Stomach (tissue), 9 donors: ENCODE results near the gene C2CD4D. TPM values are rescaled to one million over a fixed set of nuclear protein-coding genes. Genes with fewer than 3 reads are reported as not detected.

Experiments used
- DNase-seq, 2 donors: peaks; one replicate each; pipeline versions ENCODE4 v3.0.0 to v3.0.0-alpha.2; 2013 to 2019
- H3K27ac ChIP-seq, 5 donors: fragments of 200-600 bp in 4 of 5; sonication (generic) in 4 of 5; one replicate each; pipeline ENCODE4 v1.5.1; 2013 to 2019; ENCODE audit warnings: mild to moderate bottlenecking in 1 of 5, moderate library complexity in 1 of 5
- H3K27me3 ChIP-seq, 3 donors: fragments of 200-600 bp; sonication (generic); one replicate each; pipeline ENCODE4 v1.5.1; 2017 to 2019; ENCODE audit warnings: mixed run types in 1 of 3
- H3K36me3 ChIP-seq, 4 donors: fragments of 200-600 bp; sonication (generic); 1 replicate in 3 of 4; 2 replicates in 1 of 4; pipeline ENCODE4 v1.5.1; 2016 to 2019
- H3K4me1 ChIP-seq, 4 donors: fragments of 200-600 bp; sonication (generic); one replicate each; pipeline ENCODE4 v1.5.1; 2016 to 2019
- H3K4me3 ChIP-seq, 4 donors: fragments of 200-600 bp; sonication (generic) in 3 of 4; one replicate each; pipeline ENCODE4 v1.5.1; 2016 to 2019; ENCODE audit warnings: mild to moderate bottlenecking in 1 of 4
- H3K9me3 ChIP-seq, 4 donors: fragments of 200-600 bp; sonication (generic); one replicate each; pipeline ENCODE4 v1.5.1; 2016 to 2019
- EP300 ChIP-seq: sonication (generic); formaldehyde crosslinking; IDR thresholded peaks from one replicate; pipeline ENCODE4 v1.6.1; 2017; ENCODE audit warnings: antibody characterized with exemption
- POLR2A ChIP-seq, 4 donors: fragments of 450-650 bp; IDR thresholded peaks; one replicate each; pipeline ENCODE4 v1.6.1; 2016; ENCODE audit warnings: antibody characterized with exemption in 4 of 4, control low read depth in 2 of 4, mild to moderate bottlenecking in 1 of 4, moderate library complexity in 1 of 4
- POLR2AphosphoS5 ChIP-seq, 3 donors: sonication (generic); formaldehyde crosslinking; IDR thresholded peaks; one replicate each; pipeline ENCODE4 v1.6.1; 2016; ENCODE audit warnings: antibody characterized with exemption in 3 of 3
- WGBS, 5 donors: extraction: QIAGEN DNeasy Blood & Tissue Kit in 3 of 5; methylation state at CpG; one replicate each; pipeline versions ENCODE4 v1.1.5 to v1.1.7; 2013 to 2018; 5-methylcytosine and 5-hydroxymethylcytosine counted together
- intact Hi-C: fragments of 100-400 bp; cut with DNase I; formaldehyde crosslinking; loops from one replicate; pipeline ENCODE4 v1.15.1; 2023; ENCODE audit warnings: low total_unique reads
- polyA plus RNA-seq, 3 donors: library from polyadenylated mRNA; stranded (reverse); fragments of 200-250 nt; gene quantifications; one replicate each; pipeline ENCODE4 v1.2.3, GENCODE V29; 2013
- total RNA-seq, 5 donors: library from RNA; depleted of rRNA; stranded (reverse); fragments of >200 nt; gene quantifications; one replicate each; pipeline versions ENCODE4 v1.1.0 to v1.2.3, GENCODE V29; 2014 to 2016
- TF ChIP-seq, protein P1 (sequence below), 7 experiments: fragments of 450-650 bp in 4 of 7; fragments of 200-600 bp in 3 of 7; sonication (generic) in 3 of 7; IDR thresholded peaks; one replicate each; pipeline ENCODE4 v1.5.1; 2016 to 2019; ENCODE audit warnings: antibody characterized with exemption in 7 of 7, control low read depth in 2 of 7, mild to moderate bottlenecking in 1 of 7
- donor health status: healthy with polysubstance abuse.
- donor health status: Bipolar disorder and iron deficiency.
- donor health status: healthy.

The C2CD4D gene
- total and polyA plus RNA-seq, 8 donors, result 0.44 to 0.73 (median 0.58) TPM; not detected in 5

GRCh38 chr1:151862604-151863003 is 23.0 kb upstream of the C2CD4D start:
- intact Hi-C loops, result no loop called here
- H3K4me3 ChIP-seq, result no peak overlapping the region
- no peaks in the 10 kb centered on the region for H3K9me3 ChIP-seq
- H3K27me3 ChIP-seq, result peaks cover 0 to 3% (median 0%) of the 10 kb centered on the region in 3 donors
- no peaks in the 10 kb centered on the region for H3K4me1 ChIP-seq
- no peak for DNase-seq
- TF ChIP-seq POLR2A (IDR thresholded peaks at IDR 0.05) (no peak), POLR2AphosphoS5 (IDR thresholded peaks at IDR 0.05) (no peak), EP300 (no peak)
- TF ChIP-seq, protein P1, sequence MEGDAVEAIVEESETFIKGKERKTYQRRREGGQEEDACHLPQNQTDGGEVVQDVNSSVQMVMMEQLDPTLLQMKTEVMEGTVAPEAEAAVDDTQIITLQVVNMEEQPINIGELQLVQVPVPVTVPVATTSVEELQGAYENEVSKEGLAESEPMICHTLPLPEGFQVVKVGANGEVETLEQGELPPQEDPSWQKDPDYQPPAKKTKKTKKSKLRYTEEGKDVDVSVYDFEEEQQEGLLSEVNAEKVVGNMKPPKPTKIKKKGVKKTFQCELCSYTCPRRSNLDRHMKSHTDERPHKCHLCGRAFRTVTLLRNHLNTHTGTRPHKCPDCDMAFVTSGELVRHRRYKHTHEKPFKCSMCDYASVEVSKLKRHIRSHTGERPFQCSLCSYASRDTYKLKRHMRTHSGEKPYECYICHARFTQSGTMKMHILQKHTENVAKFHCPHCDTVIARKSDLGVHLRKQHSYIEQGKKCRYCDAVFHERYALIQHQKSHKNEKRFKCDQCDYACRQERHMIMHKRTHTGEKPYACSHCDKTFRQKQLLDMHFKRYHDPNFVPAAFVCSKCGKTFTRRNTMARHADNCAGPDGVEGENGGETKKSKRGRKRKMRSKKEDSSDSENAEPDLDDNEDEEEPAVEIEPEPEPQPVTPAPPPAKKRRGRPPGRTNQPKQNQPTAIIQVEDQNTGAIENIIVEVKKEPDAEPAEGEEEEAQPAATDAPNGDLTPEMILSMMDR (IDR thresholded peaks at IDR 0.05), result no peak
- H3K27ac ChIP-seq, result no peak overlapping the region
- no peaks in the 10 kb centered on the region for H3K36me3 ChIP-seq

- Histone ChIP-seq H3K36me3 (no peaks in the 10 kb centered on the region), H3K4me3 (no peak overlapping the region), H3K9me3 (no peaks in the 10 kb centered on the region), H3K27ac (no peak overlapping the region), H3K4me1 (no peaks in the 10 kb centered on the region), H3K27me3 (peaks cover 0 to 3% (median 0%) of the 10 kb centered on the region in 3 donors)
- intact Hi-C loops, result no loop called here
- no peak for TF ChIP-seq POLR2A (IDR thresholded peaks at IDR 0.05)
- TF ChIP-seq EP300, result no peak
- TF ChIP-seq, protein P1 (IDR thresholded peaks at IDR 0.05), result no peak
- TF ChIP-seq POLR2AphosphoS5 (IDR thresholded peaks at IDR 0.05), result no peak
- no peak for DNase-seq
- WGBS, 5 donors, result 72 to 90% (median 82%) methylated on average over 7 of the region's 7 CpGs
Observed at GRCh38 chr1:151860504-151861187, 21.0 kb upstream of the C2CD4D start.

DNA sequence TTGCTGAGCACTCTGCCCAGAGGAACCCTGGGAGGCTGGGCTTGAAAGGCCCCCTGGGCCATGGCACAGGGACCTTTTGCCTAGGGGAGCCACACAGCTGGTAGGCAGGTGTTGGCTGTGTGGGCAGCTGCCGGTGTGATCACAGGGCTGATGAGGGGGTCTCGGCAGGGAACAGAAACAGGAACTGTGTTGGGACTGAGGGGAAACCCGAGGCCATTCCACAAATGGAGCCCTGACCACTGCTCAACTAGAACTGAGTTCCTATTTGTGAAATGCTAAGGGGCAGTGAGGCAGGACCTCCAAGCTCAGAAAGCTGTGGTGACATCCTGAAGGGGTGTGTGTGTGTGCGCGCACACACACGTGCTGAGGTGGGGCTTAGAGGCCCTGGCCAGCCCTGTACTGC is 20.3 kb upstream of the C2CD4D start:
- 78 to 83% (median 79%) methylated on average over 6 of the region's 6 CpGs for WGBS, 5 donors
- intact Hi-C loops, result no loop called here
- Histone ChIP-seq H3K27ac (no peak overlapping the region), H3K4me1 (no peaks in the 10 kb centered on the region), H3K36me3 (no peaks in the 10 kb centered on the region), H3K9me3 (no peaks in the 10 kb centered on the region), H3K4me3 (no peak overlapping the region), H3K27me3 (peaks cover 0 to 3% (median 0%) of the 10 kb centered on the region in 3 donors)
- TF ChIP-seq EP300, result no peak
- no peak for DNase-seq

- no peak for TF ChIP-seq EP300
- TF ChIP-seq, protein P1 (IDR thresholded peaks at IDR 0.05), result no peak
- TF ChIP-seq POLR2A (IDR thresholded peaks at IDR 0.05), result no peak
- Histone ChIP-seq H3K9me3 (no peaks in the 10 kb centered on the region), H3K4me3 (no peak overlapping the region), H3K27ac (no peak overlapping the region), H3K4me1 (no peaks in the 10 kb centered on the region), H3K36me3 (no peaks in the 10 kb centered on the region), H3K27me3 (peaks cover 0 to 3% (median 0%) of the 10 kb centered on the region in 3 donors)
- intact Hi-C loops, result no loop called here
- WGBS, 5 donors, result 88 to 96% (median 91%) methylated on average over 6 of the region's 6 CpGs
- no peak for DNase-seq
Observed at GRCh38 chr1:151858886-151859665, 19.5 kb upstream of the C2CD4D start.
